ENCODE measurements around the gene TSKS. TPM values are rescaled to one million over a fixed set of nuclear protein-coding genes. Genes with fewer than 3 reads are reported as not detected.

TSKS gene
- total RNA-seq, 1 experiment from 2014 or later = 0.48 TPM

- POLR2A ChIA-PET = interaction anchor here (1.5 kb wide), 1 partner anchor 36 kb away, joined by 3 read pairs; no protein-coding TSS in a partner anchor
Measured at GRCh38 chr19:49801401-49801888, 38.3 kb upstream of the TSKS start.

GRCh38 chr19:49800771-49801170 is 37.7 kb upstream of the TSKS start:
- Mint-ChIP-seq H3K4me1 (peaks cover 15% of the 10 kb centered on the region), H3K9me3 (no peaks in the 10 kb centered on the region), H3K27ac (no peak overlapping the region), H3K27me3 (ENCODE audit: low read depth) (no peaks in the 10 kb centered on the region), H3K36me3 (peaks cover 27% of the 10 kb centered on the region), H3K4me3 (no peak overlapping the region)
- ATAC-seq (no peak), DNase-seq (ENCODE audit: low spot score) (no peak)
- ChIA-PET CTCF (interaction anchor here (0.5 kb wide), 1 partner anchor 229 kb away, joined by 4 read pairs; no protein-coding TSS in a partner anchor), POLR2A (no interaction called here)
- no peak for TF ChIP-seq ZNF138 (CRISPR knock-in tag; conservative IDR thresholded peaks at IDR 0.05)
- TF ChIP-seq ZSCAN18 (CRISPR knock-in tag; IDR thresholded peaks at IDR 0.05) = no peak

More at GRCh38 chr19:49801401-49801888, 38.3 kb upstream of the TSKS start:
- CTCF ChIA-PET = interaction anchor here (1.5 kb wide), 1 partner anchor 50 kb away, joined by 5 read pairs; no protein-coding TSS in a partner anchor
- no peaks in the 10 kb centered on the region for H3K27me3 Mint-ChIP-seq (ENCODE audit: low read depth)
- peaks cover 23% of the 10 kb centered on the region for H3K36me3 Mint-ChIP-seq
- DNase-seq (ENCODE audit: low spot score) (no peak), ATAC-seq (no peak)
- H3K9me3 Mint-ChIP-seq = no peaks in the 10 kb centered on the region
- H3K27ac Mint-ChIP-seq = no peak overlapping the region
- TF ChIP-seq CREM (CRISPR knock-in tag; IDR thresholded peaks at IDR 0.05) = no peak
- no peak for TF ChIP-seq NR1H2 (CRISPR knock-in tag; IDR thresholded peaks at IDR 0.05)
- no peak for TF ChIP-seq ZNF423 (CRISPR knock-in tag; IDR thresholded peaks at IDR 0.05)
- no peak for TF ChIP-seq ZNF532 (CRISPR knock-in tag; IDR thresholded peaks at IDR 0.05; ENCODE audit: borderline replicate concordance)
- no peak for TF ChIP-seq ARID4B (CRISPR knock-in tag; IDR thresholded peaks at IDR 0.05; ENCODE audit: borderline replicate concordance)
- no peak for TF ChIP-seq TP53 (CRISPR knock-in tag; IDR thresholded peaks at IDR 0.05)
- no peak for TF ChIP-seq JAZF1 (CRISPR knock-in tag; IDR thresholded peaks at IDR 0.05)
- no peak for TF ChIP-seq FOXJ3 (CRISPR knock-in tag; IDR thresholded peaks at IDR 0.05; ENCODE audit: borderline replicate concordance)
- H3K4me3 Mint-ChIP-seq = peak overlapping the region; percentile 24; the same call in 1 of the 2 replicates
- peaks cover 19% of the 10 kb centered on the region for H3K4me1 Mint-ChIP-seq

- Mint-ChIP-seq H3K27ac (no peak overlapping the region), H3K27me3 (ENCODE audit: low read depth) (no peaks in the 10 kb centered on the region), H3K9me3 (no peaks in the 10 kb centered on the region), H3K36me3 (peaks cover 35% of the 10 kb centered on the region), H3K4me1 (peaks cover 15% of the 10 kb centered on the region), H3K4me3 (no peak overlapping the region)
- ChIA-PET POLR2A (no interaction called here), CTCF (interaction anchor here (1.5 kb wide), 1 partner anchor 10 kb away, joined by 3 read pairs; no protein-coding TSS in a partner anchor)
- DNase-seq (ENCODE audit: low spot score) = peak; percentile 82
- no peak for TF ChIP-seq ZBTB21 (CRISPR knock-in tag; IDR thresholded peaks at IDR 0.05; ENCODE audit: borderline replicate concordance)
- 0 out of 2 replicates have a peak, but pooled peaks have one; percentile 17 for TF ChIP-seq SP1 (CRISPR knock-in tag; conservative IDR thresholded peaks at IDR 0.05)
- TF ChIP-seq PRRX2 (CRISPR knock-in tag; IDR thresholded peaks at IDR 0.05) = no peak
- TF ChIP-seq HMGXB4 (CRISPR knock-in tag; IDR thresholded peaks at IDR 0.05) = no peak
- peak; percentile 35; the same call in 1 of the 2 replicates for TF ChIP-seq CTCF (IDR thresholded peaks at IDR 0.05)
- TF ChIP-seq MAX (CRISPR knock-in tag; IDR thresholded peaks at IDR 0.05) = no peak
- no peak for TF ChIP-seq ZNF423 (CRISPR knock-in tag; IDR thresholded peaks at IDR 0.05)
- no peak for TF ChIP-seq SOX15 (CRISPR knock-in tag; IDR thresholded peaks at IDR 0.05)
- peak; percentile 61 for ATAC-seq
Measured at GRCh38 chr19:49799798-49800376, 36.8 kb upstream of the TSKS start.

All from WTC11 (cell line).